GM12891 (cell line): ENCODE results near the gene NLRP14.

Source experiments
- PAX5 ChIP-seq: IDR thresholded peaks from 2 replicates; pipeline ENCODE4 v1.6.1; 2011; ENCODE audit warnings: low read length, moderate library complexity, mild to moderate bottlenecking; ENCODE audit not compliant: insufficient read depth, severe bottlenecking
- POLR2A ChIP-seq: IDR thresholded peaks from 2 replicates; pipeline ENCODE4 v1.6.1; 2011; ENCODE audit warnings: low read depth, low read length, control low read depth
- POLR2AphosphoS5 ChIP-seq: IDR thresholded peaks from 2 replicates; pipeline ENCODE4 v1.6.1; 2011; ENCODE audit warnings: low read depth, low read length, control low read depth
- POU2F2 ChIP-seq: IDR thresholded peaks from 2 replicates; pipeline ENCODE4 v1.6.1; 2011; ENCODE audit warnings: low read depth, mild to moderate bottlenecking, control low read depth, low read length, moderate library complexity
- TAF1 ChIP-seq: IDR thresholded peaks from 2 replicates; pipeline ENCODE4 v1.6.1; 2011; ENCODE audit warnings: low read depth, low read length, control low read depth

GRCh38 chr11:7020183-7020917, at the start of gene NLRP14, which contains the start of gene ZNF214:
- TF ChIP-seq POLR2AphosphoS5 (no peak), POLR2A (no peak), PAX5 (no peak), TAF1 (no peak), POU2F2 (no peak)
